H9 (cell line): Measurements from ENCODE around the gene NDUFB10. TPM values are rescaled to one million over a fixed set of nuclear protein-coding genes. Genes with fewer than 3 reads are reported as not detected.

Experiments
- DNase-seq: peaks from one replicate; pipeline ENCODE4 v3.0.0-alpha.2; 2017
- H2AFZ ChIP-seq: one replicate; pipeline ENCODE4 v1.6.1; 2013; ENCODE audit warnings: mild to moderate bottlenecking, low read length, control low read depth, moderate library complexity
- H2AK5ac ChIP-seq: 2 replicates; pipeline ENCODE4 v1.6.1; 2013; ENCODE audit warnings: low read length, control low read depth, mixed read lengths; ENCODE audit not compliant: insufficient read length
- H2BK120ac ChIP-seq: one replicate; pipeline ENCODE4 v1.6.1; 2013; ENCODE audit warnings: low read depth, mild to moderate bottlenecking, low read length, control low read depth, inconsistent platforms; ENCODE audit not compliant: poor library complexity, severe bottlenecking
- H2BK12ac ChIP-seq: 2 replicates; pipeline ENCODE4 v1.6.1; 2013; ENCODE audit warnings: low read length, control low read depth, mixed read lengths, low read depth; ENCODE audit not compliant: insufficient read length
- H2BK15ac ChIP-seq: 2 replicates; pipeline ENCODE4 v1.6.1; 2013; ENCODE audit warnings: low read depth, low read length, control low read depth
- H2BK20ac ChIP-seq: one replicate; pipeline ENCODE4 v1.6.1; 2013; ENCODE audit warnings: low read depth, mild to moderate bottlenecking, low read length, control low read depth, inconsistent platforms; ENCODE audit not compliant: poor library complexity, severe bottlenecking
- H2BK5ac ChIP-seq: 2 replicates; pipeline ENCODE4 v1.6.1; 2013; ENCODE audit warnings: low read length, control low read depth, mixed read lengths; ENCODE audit not compliant: insufficient read length
- H3K14ac ChIP-seq: 2 replicates; pipeline ENCODE4 v1.6.1; 2013; ENCODE audit warnings: low read length, control low read depth; ENCODE audit not compliant: insufficient read depth
- H3K18ac ChIP-seq: 2 replicates; pipeline ENCODE4 v1.6.1; 2013; ENCODE audit warnings: low read depth, mild to moderate bottlenecking, mixed read lengths, low read length, control low read depth; ENCODE audit not compliant: insufficient read length
- H3K23ac ChIP-seq: 2 replicates; pipeline ENCODE4 v1.6.1; 2013; ENCODE audit warnings: low read length, control low read depth, mixed read lengths, low read depth; ENCODE audit not compliant: insufficient read length
- H3K23me2 ChIP-seq: 2 replicates; pipeline ENCODE4 v1.6.1; 2013; ENCODE audit warnings: low read depth, mild to moderate bottlenecking, mixed read lengths, low read length, control low read depth; ENCODE audit not compliant: insufficient read length, poor library complexity, severe bottlenecking
- H3K27ac ChIP-seq: 2 replicates; pipeline ENCODE4 v1.5.1; 2013; ENCODE audit warnings: low read length, control low read depth, mixed read lengths, low read depth; ENCODE audit not compliant: insufficient read length
- H3K27me3 ChIP-seq: 2 replicates; pipeline ENCODE4 v1.6.1; 2013; ENCODE audit warnings: low read length, control low read depth, inconsistent platforms; ENCODE audit not compliant: insufficient read depth
- H3K4ac ChIP-seq: 2 replicates; pipeline ENCODE4 v1.6.1; 2013; ENCODE audit warnings: low read depth, mild to moderate bottlenecking, control low read depth, inconsistent platforms, low read length, moderate library complexity
- H3K4me1 ChIP-seq: 2 replicates; pipeline ENCODE4 v1.6.1; 2013; ENCODE audit warnings: low read length, control low read depth, inconsistent platforms; ENCODE audit not compliant: insufficient read depth
- H3K4me2 ChIP-seq: 2 replicates; pipeline ENCODE4 v1.6.1; 2013; ENCODE audit warnings: low read length, control low read depth, mixed read lengths; ENCODE audit not compliant: insufficient read length, insufficient read depth
- H3K56ac ChIP-seq: 2 replicates; pipeline ENCODE4 v1.6.1; 2013; ENCODE audit warnings: low read depth, mild to moderate bottlenecking, mixed read lengths, low read length, control low read depth; ENCODE audit not compliant: insufficient read length
- H3K79me1 ChIP-seq: 2 replicates; pipeline ENCODE4 v1.6.1; 2013; ENCODE audit warnings: low read depth, mild to moderate bottlenecking, moderate library complexity, low read length, control low read depth, inconsistent platforms; ENCODE audit not compliant: insufficient read depth, poor library complexity, severe bottlenecking
- H3K79me2 ChIP-seq: 2 replicates; pipeline ENCODE4 v1.6.1; 2013; ENCODE audit warnings: low read length, control low read depth, inconsistent platforms; ENCODE audit not compliant: insufficient read depth
- H3K9ac ChIP-seq: 2 replicates; pipeline ENCODE4 v1.6.1; 2013; ENCODE audit warnings: low read length, control low read depth, mixed read lengths; ENCODE audit not compliant: insufficient read length; ENCODE audit errors: extremely low read depth
- H3K9me3 ChIP-seq: one replicate; pipeline ENCODE4 v1.6.1; 2013; ENCODE audit warnings: low read depth, low read length, inconsistent platforms; ENCODE audit not compliant: control insufficient read depth
- H3T11ph ChIP-seq: one replicate; pipeline ENCODE4 v1.6.1; 2013; ENCODE audit warnings: mild to moderate bottlenecking, low read length, control low read depth, inconsistent platforms
- H4K20me1 ChIP-seq: one replicate; pipeline ENCODE4 v1.6.1; 2013; ENCODE audit not compliant: control insufficient read depth, insufficient read length, insufficient read depth
- H4K5ac ChIP-seq: 2 replicates; pipeline ENCODE4 v1.6.1; 2013; ENCODE audit warnings: low read depth, mild to moderate bottlenecking, mixed read lengths, low read length, control low read depth; ENCODE audit not compliant: insufficient read length
- H4K8ac ChIP-seq: replicated peaks from 2 replicates; pipeline ENCODE4 v1.6.1; 2013; ENCODE audit warnings: low read length, control low read depth, mixed read lengths, low read depth; ENCODE audit not compliant: insufficient read length
- H4K91ac ChIP-seq: 2 replicates; pipeline ENCODE4 v1.6.1; 2013; ENCODE audit warnings: low read depth, mild to moderate bottlenecking, moderate library complexity, mixed read lengths, low read length, control low read depth; ENCODE audit not compliant: insufficient read length
- H3K27ac Mint-ChIP-seq, 3 experiments: 2 replicates in 2 of 3; 3 replicates in 1 of 3; pipeline ENCODE4 v1.8.0; 2020 to 2021; ENCODE audit warnings: mixed read lengths in 3 of 3, mild to moderate bottlenecking in 1 of 3, moderate library complexity in 1 of 3
- H3K27me3 Mint-ChIP-seq: 2 replicates; pipeline ENCODE4 v1.8.0; 2021; ENCODE audit warnings: low read depth, mild to moderate bottlenecking, moderate library complexity, mixed read lengths
- H3K36me3 Mint-ChIP-seq, 3 experiments: 2 replicates in 2 of 3; 3 replicates in 1 of 3; pipeline ENCODE4 v1.8.0; 2020 to 2021; ENCODE audit warnings: low read depth in 3 of 3, mixed read lengths in 3 of 3; ENCODE audit not compliant: insufficient read depth in 1 of 3
- H3K4me1 Mint-ChIP-seq, 2 experiments: 2 replicates each; pipeline ENCODE4 v1.8.0; 2020; ENCODE audit warnings: mixed read lengths in 2 of 2
- H3K4me3 Mint-ChIP-seq, 2 experiments: 2 replicates in 1 of 2; 3 replicates in 1 of 2; pipeline ENCODE4 v1.8.0; 2020 to 2021; ENCODE audit warnings: mild to moderate bottlenecking in 2 of 2, mixed read lengths in 2 of 2, moderate library complexity in 1 of 2
- H3K9me3 Mint-ChIP-seq, 2 experiments: 2 replicates in 1 of 2; 3 replicates in 1 of 2; pipeline ENCODE4 v1.8.0; 2020; ENCODE audit warnings: mild to moderate bottlenecking in 2 of 2, mixed read lengths in 2 of 2, moderate library complexity in 1 of 2
- CTCF ChIP-seq: fragments of 200-600 bp; sonication (generic); conservative IDR thresholded peaks from 3 replicates; pipeline ENCODE4 v1.8.0; 2021; ENCODE audit warnings: antibody characterized with exemption, mild to moderate bottlenecking
- WGBS: extraction: QIAGEN DNeasy Blood & Tissue Kit; methylation state at CpG from one replicate; pipeline ENCODE4 v1.1.7; 2013; ENCODE audit warnings: missing lambda C conversion rate, low lambda C conversion rate, mixed read lengths; ENCODE audit not compliant: insufficient read length; ENCODE audit errors: extremely low coverage; 5-methylcytosine and 5-hydroxymethylcytosine counted together
- total RNA-seq: library from RNA; stranded (reverse); gene quantifications from 2 replicates; pipeline ENCODE4 v1.2.1, GENCODE V29; 2021

The NDUFB10 gene
- total RNA-seq, 1 experiment from 2014 or later, result 191 TPM

GRCh38 chr16:2007081-2007836, 47.9 kb downstream of the NDUFB10 start:
- Histone ChIP-seq H3K23me2 (peaks cover 11% of the 10 kb centered on the region), H2BK5ac (no peak overlapping the region), H3K56ac (no peak overlapping the region), H3K4me2 (no peak overlapping the region), H3K27ac (no peak overlapping the region), H3K4ac (no peak overlapping the region), H4K8ac (no peak overlapping the region), H4K20me1 (no peaks in the 10 kb centered on the region), H4K91ac (no peak overlapping the region), H3K9ac (no peak overlapping the region), H3K23ac (no peak overlapping the region), H2AK5ac (no peak overlapping the region), H2BK15ac (no peak overlapping the region), H3K14ac (no peak overlapping the region; the same call in 1 of the 2 replicates), H2BK12ac (no peak overlapping the region), H2BK20ac (no peak overlapping the region), H3K4me1 (peaks cover 6% of the 10 kb centered on the region; the same call in 1 of the 2 replicates), H3K27me3 (no peaks in the 10 kb centered on the region), H3K9me3 (no peaks in the 10 kb centered on the region), H3K18ac (no peak overlapping the region), H2BK120ac (no peak overlapping the region), H3K79me1 (peaks cover 24% of the 10 kb centered on the region), H3K79me2 (peaks cover 26% of the 10 kb centered on the region; the same call in 1 of the 2 replicates), H3T11ph (no peak overlapping the region), H2AFZ (no peak overlapping the region), H4K5ac (no peak overlapping the region)
- H3K4me3 Mint-ChIP-seq, result peak overlapping the region; percentile 78 to 81
- peaks cover 22 to 36% of the 10 kb centered on the region in 2 experiments for H3K4me1 Mint-ChIP-seq
- TF ChIP-seq CTCF, result no peak
- H3K9me3 Mint-ChIP-seq, result no peaks in the 10 kb centered on the region; a peak in 1 of 5 replicates
- no peak overlapping the region; a peak in 1 of 7 replicates for H3K27ac Mint-ChIP-seq
- H3K27me3 Mint-ChIP-seq, result no peaks in the 10 kb centered on the region; the same call in 1 of the 2 replicates
- no peak for DNase-seq
- no CpG with 5 or more reads among the region's 16 CpGs for WGBS
- peaks cover 8 to 19% (median 15%) of the 10 kb centered on the region in 3 experiments for H3K36me3 Mint-ChIP-seq
